ENCODE results near the gene ITGA5. TPM values are rescaled to one million over a fixed set of nuclear protein-coding genes. Genes with fewer than 3 reads are reported as not detected.

The ITGA5 gene
- total RNA-seq, 1 experiment from 2014 or later, result 49.7 TPM

- Histone ChIP-seq H3K36me3 (ENCODE audit: control insufficient read depth in 1 of 2, insufficient read depth in 2 of 2, low read length in 2 of 2) (peaks cover 50 to 60% of the 10 kb centered on the region in 2 experiments), H2AFZ (ENCODE audit: low read depth, low read length, poor library complexity, severe bottlenecking) (no peak overlapping the region), H3K9me3 (ENCODE audit: control insufficient read depth in 1 of 2, insufficient read depth in 1 of 2, low read depth in 1 of 2, low read length in 2 of 2) (no peaks in the 10 kb centered on the region), H3K9me2 (ENCODE audit: insufficient read depth) (no peaks in the 10 kb centered on the region), H3K4me2 (ENCODE audit: low read length) (no peak overlapping the region), H4K20me1 (ENCODE audit: insufficient read depth) (no peaks in the 10 kb centered on the region), H3K79me2 (ENCODE audit: insufficient read depth, low read length) (no peaks in the 10 kb centered on the region), H3K27ac (ENCODE audit: low read depth, low read length) (no peak overlapping the region), H3K9ac (ENCODE audit: low read length) (no peak overlapping the region), H3K4me3 (replicated peaks in 1 of 2; ENCODE audit: low read depth in 1 of 2, low read length in 2 of 2) (no peak overlapping the region), H3K4me1 (ENCODE audit: control insufficient read depth in 1 of 2, insufficient read depth in 2 of 2, low read length in 2 of 2) (no peaks in the 10 kb centered on the region), H3K27me3 (ENCODE audit: insufficient read depth, low read length) (no peaks in the 10 kb centered on the region)
- POLR2A ChIA-PET, result no interaction called here
- BruUV-seq (replicated peaks), result no TSS peak
- RAD21 ChIA-PET (ENCODE audit: low non-redundant PET in 1 of 2, low total read pairs in 2 of 2, uncharacterized antibody in 2 of 2, unreplicated experiment in 2 of 2), result no interaction called here
- DNase-seq (ENCODE audit: low read depth, low spot score), result peak; percentile 31
- peak; percentile 75 for ATAC-seq
- TF ChIP-seq JUND (IDR thresholded peaks at IDR 0.05), result no peak
- TF ChIP-seq ATF3 (IDR thresholded peaks at IDR 0.05), result no peak
- no peak for TF ChIP-seq REST (IDR thresholded peaks at IDR 0.05; ENCODE audit: low read depth)
- peak; percentile 25 to 99 (median 96); a peak in 5 of 6 replicates for TF ChIP-seq CTCF (IDR thresholded peaks at IDR 0.05 in 2 of 3, conservative IDR thresholded peaks at IDR 0.05 in 1 of 3; ENCODE audit: borderline replicate concordance in 1 of 3, insufficient read depth in 1 of 3, low read depth in 2 of 3, low read length in 2 of 3)
- no peak for TF ChIP-seq ZFX (IDR thresholded peaks at IDR 0.05)
- no peak for TF ChIP-seq FOSL1 (IDR thresholded peaks at IDR 0.05; ENCODE audit: low read depth)
- no peak for TF ChIP-seq EZH2 (IDR thresholded peaks at IDR 0.05)
- no peak for TF ChIP-seq ZNF274 (IDR thresholded peaks at IDR 0.05; ENCODE audit: low read depth, low read length)
- TF ChIP-seq CBX3 (IDR thresholded peaks at IDR 0.05; ENCODE audit: low read depth), result no peak
- TF ChIP-seq EZH2phosphoT487 (IDR thresholded peaks at IDR 0.05; ENCODE audit: borderline replicate concordance), result no peak
- TF ChIP-seq ELF1 (IDR thresholded peaks at IDR 0.05; ENCODE audit: borderline replicate concordance, low read depth), result no peak
- TF ChIP-seq POLR2A (IDR thresholded peaks at IDR 0.05; ENCODE audit: borderline replicate concordance, extremely low read depth, insufficient read depth, insufficient read length), result no peak
- no peak; the same call in 1 of the 2 replicates for TF ChIP-seq POLR2AphosphoS5 (IDR thresholded peaks at IDR 0.05; ENCODE audit: low read depth, low read length)
- peak; percentile 12; the same call in 1 of the 2 replicates for TF ChIP-seq RAD21 (IDR thresholded peaks at IDR 0.05; ENCODE audit: low read depth)
- intact Hi-C loops (cut with micrococcal nuclease), result no loop called here
- CTCF ChIA-PET, result interaction anchor here (1.0 to 1.2 kb wide), 3 partner anchors 11 to 35 kb away, joined by 4 to 5 read pairs (median 5); no protein-coding TSS in a partner anchor
Measured at GRCh38 chr12:54404061-54405004, 14.7 kb downstream of the ITGA5 start.
